DND-41 (cell line): Measurements from ENCODE around the gene C5AR2.

Experiments used
- EZH2 ChIP-seq: IDR thresholded peaks from 3 replicates; pipeline ENCODE4 v1.6.1; 2012; ENCODE audit warnings: borderline replicate concordance, low read depth, mild to moderate bottlenecking, moderate library complexity, low read length, inconsistent platforms; ENCODE audit not compliant: severe bottlenecking
- TF ChIP-seq, protein P1 (sequence below): IDR thresholded peaks from 2 replicates; pipeline ENCODE4 v1.5.1; 2012; ENCODE audit warnings: borderline replicate concordance, low read length, moderate library complexity, mild to moderate bottlenecking; ENCODE audit not compliant: poor library complexity, severe bottlenecking; ENCODE audit errors: extremely low read depth

DNA sequence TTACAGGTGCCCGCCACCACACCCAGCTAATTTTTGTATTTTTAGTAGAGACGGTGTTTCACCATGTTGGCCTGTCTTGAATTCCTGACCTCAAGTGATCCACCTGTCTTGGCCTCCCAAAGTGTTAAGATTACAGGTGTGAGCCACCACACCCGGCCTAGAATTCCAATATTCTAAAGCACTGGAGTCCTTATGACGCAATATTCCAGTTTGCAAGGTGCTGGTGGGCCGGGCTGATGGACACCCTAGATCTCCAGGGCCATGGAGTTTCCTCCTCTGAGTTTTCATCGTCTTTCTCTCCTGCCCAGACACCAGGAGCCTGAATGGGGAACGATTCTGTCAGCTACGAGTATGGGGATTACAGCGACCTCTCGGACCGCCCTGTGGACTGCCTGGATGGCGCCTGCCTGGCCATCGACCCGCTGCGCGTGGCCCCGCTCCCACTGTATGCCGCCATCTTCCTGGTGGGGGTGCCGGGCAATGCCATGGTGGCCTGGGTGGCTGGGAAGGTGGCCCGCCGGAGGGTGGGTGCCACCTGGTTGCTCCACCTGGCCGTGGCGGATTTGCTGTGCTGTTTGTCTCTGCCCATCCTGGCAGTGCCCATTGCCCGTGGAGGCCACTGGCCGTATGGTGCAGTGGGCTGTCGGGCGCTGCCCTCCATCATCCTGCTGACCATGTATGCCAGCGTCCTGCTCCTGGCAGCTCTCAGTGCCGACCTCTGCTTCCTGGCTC lies 8.7 kb downstream of the C5AR2 start:
- TF ChIP-seq, protein P1, sequence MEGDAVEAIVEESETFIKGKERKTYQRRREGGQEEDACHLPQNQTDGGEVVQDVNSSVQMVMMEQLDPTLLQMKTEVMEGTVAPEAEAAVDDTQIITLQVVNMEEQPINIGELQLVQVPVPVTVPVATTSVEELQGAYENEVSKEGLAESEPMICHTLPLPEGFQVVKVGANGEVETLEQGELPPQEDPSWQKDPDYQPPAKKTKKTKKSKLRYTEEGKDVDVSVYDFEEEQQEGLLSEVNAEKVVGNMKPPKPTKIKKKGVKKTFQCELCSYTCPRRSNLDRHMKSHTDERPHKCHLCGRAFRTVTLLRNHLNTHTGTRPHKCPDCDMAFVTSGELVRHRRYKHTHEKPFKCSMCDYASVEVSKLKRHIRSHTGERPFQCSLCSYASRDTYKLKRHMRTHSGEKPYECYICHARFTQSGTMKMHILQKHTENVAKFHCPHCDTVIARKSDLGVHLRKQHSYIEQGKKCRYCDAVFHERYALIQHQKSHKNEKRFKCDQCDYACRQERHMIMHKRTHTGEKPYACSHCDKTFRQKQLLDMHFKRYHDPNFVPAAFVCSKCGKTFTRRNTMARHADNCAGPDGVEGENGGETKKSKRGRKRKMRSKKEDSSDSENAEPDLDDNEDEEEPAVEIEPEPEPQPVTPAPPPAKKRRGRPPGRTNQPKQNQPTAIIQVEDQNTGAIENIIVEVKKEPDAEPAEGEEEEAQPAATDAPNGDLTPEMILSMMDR, result no peak
- no peak for TF ChIP-seq EZH2
